Upper lobe of right lung (tissue), 1 donor: ENCODE measurements around the gene CNTNAP2. TPM values are rescaled to one million over a fixed set of nuclear protein-coding genes. Genes with fewer than 3 reads are reported as not detected.

Source experiments
- ATAC-seq: fragments of 200-7000 bp; cut with Tn5 transposase; one replicate; pipeline ENCODE4 v1.9.1; 2020; ENCODE audit warnings: mild to moderate bottlenecking, moderate library complexity
- DNase-seq: peaks from one replicate; pipeline ENCODE4 v3.0.0-alpha.2; 2020
- H3K27ac ChIP-seq: fragments of 200-600 bp; one replicate; pipeline ENCODE4 v1.8.0; 2022
- H3K27me3 ChIP-seq: fragments of 200-600 bp; one replicate; pipeline ENCODE4 v1.8.0; 2022; ENCODE audit warnings: mild to moderate bottlenecking
- H3K36me3 ChIP-seq: fragments of 200-600 bp; one replicate; pipeline ENCODE4 v1.8.0; 2022
- H3K4me1 ChIP-seq: fragments of 200-600 bp; one replicate; pipeline ENCODE4 v1.8.0; 2022
- H3K4me3 ChIP-seq: fragments of 200-600 bp; one replicate; pipeline ENCODE4 v1.8.0; 2022; ENCODE audit warnings: mild to moderate bottlenecking
- H3K9me3 ChIP-seq: fragments of 200-600 bp; one replicate; pipeline ENCODE4 v1.8.0; 2022
- intact Hi-C: fragments of 100-400 bp; cut with DNase I; formaldehyde crosslinking; loops from one replicate; pipeline ENCODE4 v1.11.0; 2022
- total RNA-seq: library from RNA; stranded (reverse); fragmentation: NEBNext Ultra II Directional; extraction: Animal tissue kit (Norgen Biotek cat#: 25700); gene quantifications from one replicate; pipeline ENCODE4 v1.2.1, GENCODE V29; 2021
- TF ChIP-seq, protein P1 (sequence below): fragments of 200-600 bp; IDR thresholded peaks from one replicate; pipeline ENCODE4 v1.8.0; 2022; ENCODE audit warnings: antibody characterized with exemption
- donor health status: DM: no; HTN: yes; CAD: no; lungs with severe emphysema.

The CNTNAP2 gene
- total RNA-seq, 1 donor from 2014 or later = 0.41 TPM

DNA sequence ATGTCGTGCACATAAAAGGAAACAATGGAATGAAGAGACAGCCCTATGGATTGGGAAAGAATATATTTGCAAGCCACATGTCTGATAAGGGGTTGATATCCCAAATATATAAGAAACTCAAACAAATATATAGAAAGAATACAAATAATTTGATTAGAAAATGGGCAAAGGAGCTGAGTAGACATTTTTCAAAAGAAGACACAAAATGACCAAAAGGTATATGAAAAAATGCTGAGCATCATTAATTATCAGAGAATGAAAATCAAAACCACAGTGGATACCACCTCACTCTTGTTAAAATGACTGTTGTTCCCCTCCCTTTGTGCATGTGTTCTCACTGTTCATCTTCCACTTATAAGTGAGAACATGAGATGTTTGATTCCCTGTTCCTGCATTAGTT is 175.3 kb downstream of the CNTNAP2 start:
- ATAC-seq (no peak), DNase-seq (no peak)
- no peaks in the 10 kb centered on the region for H3K27me3 ChIP-seq
- no peaks in the 10 kb centered on the region for H3K9me3 ChIP-seq
- H3K27ac ChIP-seq = no peak overlapping the region
- no peak overlapping the region for H3K4me3 ChIP-seq
- intact Hi-C loops = no loop called here
- TF ChIP-seq, protein P1, sequence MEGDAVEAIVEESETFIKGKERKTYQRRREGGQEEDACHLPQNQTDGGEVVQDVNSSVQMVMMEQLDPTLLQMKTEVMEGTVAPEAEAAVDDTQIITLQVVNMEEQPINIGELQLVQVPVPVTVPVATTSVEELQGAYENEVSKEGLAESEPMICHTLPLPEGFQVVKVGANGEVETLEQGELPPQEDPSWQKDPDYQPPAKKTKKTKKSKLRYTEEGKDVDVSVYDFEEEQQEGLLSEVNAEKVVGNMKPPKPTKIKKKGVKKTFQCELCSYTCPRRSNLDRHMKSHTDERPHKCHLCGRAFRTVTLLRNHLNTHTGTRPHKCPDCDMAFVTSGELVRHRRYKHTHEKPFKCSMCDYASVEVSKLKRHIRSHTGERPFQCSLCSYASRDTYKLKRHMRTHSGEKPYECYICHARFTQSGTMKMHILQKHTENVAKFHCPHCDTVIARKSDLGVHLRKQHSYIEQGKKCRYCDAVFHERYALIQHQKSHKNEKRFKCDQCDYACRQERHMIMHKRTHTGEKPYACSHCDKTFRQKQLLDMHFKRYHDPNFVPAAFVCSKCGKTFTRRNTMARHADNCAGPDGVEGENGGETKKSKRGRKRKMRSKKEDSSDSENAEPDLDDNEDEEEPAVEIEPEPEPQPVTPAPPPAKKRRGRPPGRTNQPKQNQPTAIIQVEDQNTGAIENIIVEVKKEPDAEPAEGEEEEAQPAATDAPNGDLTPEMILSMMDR = no peak
- no peaks in the 10 kb centered on the region for H3K36me3 ChIP-seq
- H3K4me1 ChIP-seq = no peaks in the 10 kb centered on the region

DNA sequence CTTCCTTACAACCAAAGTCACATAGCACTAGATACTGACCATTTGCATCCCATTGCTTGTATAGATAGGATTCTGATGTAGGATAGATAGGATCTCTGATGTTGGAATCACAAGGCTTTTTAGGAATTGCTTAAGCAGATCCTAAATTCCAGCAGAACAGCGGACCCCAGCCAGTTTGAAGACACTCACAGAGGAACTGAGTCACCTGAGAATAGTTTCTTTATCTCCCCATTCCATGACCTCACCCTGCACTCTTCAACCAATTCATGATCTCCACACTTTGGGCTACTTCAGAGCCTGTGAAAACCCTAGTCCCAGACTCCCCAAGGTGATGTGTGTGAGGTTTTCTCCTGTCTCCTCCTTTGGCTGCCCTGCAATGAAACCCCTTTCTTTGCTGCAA is 179.4 kb downstream of the CNTNAP2 start:
- H3K36me3 ChIP-seq = no peaks in the 10 kb centered on the region
- no peak for ATAC-seq
- H3K9me3 ChIP-seq = no peaks in the 10 kb centered on the region
- H3K27me3 ChIP-seq = no peaks in the 10 kb centered on the region
- no peaks in the 10 kb centered on the region for H3K4me1 ChIP-seq
- DNase-seq = no peak
- no peak overlapping the region for H3K27ac ChIP-seq
- no peak overlapping the region for H3K4me3 ChIP-seq
- TF ChIP-seq, protein P1 = no peak
- intact Hi-C loops = no loop called here

DNA sequence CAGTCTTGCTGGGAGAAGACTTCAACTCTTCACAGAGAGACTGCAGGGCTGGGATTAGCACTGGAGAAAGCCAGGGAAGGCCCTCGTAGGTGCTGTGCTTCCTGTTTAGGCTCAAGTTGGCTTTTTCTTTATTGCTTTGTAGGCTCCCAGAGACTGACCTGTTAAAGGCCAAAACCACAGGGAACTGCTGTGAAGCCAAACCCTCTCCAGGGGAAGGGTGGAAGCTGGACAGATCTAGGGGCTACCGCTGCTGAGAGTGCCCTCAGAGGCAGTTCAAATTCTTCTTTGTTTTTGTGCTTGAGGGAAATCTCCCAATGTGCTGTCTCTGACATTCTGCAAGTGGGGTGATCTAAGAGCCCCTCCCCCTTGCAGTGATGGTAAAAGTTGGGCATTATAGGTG is 198.4 kb downstream of the CNTNAP2 start:
- Histone ChIP-seq H3K27ac (no peak overlapping the region), H3K4me1 (no peaks in the 10 kb centered on the region), H3K27me3 (no peaks in the 10 kb centered on the region), H3K36me3 (no peaks in the 10 kb centered on the region), H3K9me3 (no peaks in the 10 kb centered on the region), H3K4me3 (no peak overlapping the region)
- TF ChIP-seq, protein P1 = no peak
- no peak for DNase-seq
- intact Hi-C loops = no loop called here
- no peak for ATAC-seq

- H3K27me3 ChIP-seq = no peaks in the 10 kb centered on the region
- no peak for ATAC-seq
- no peaks in the 10 kb centered on the region for H3K36me3 ChIP-seq
- intact Hi-C loops = no loop called here
- no peaks in the 10 kb centered on the region for H3K9me3 ChIP-seq
- TF ChIP-seq, protein P1 = no peak
- no peak for DNase-seq
- H3K27ac ChIP-seq = no peak overlapping the region
- no peak overlapping the region for H3K4me3 ChIP-seq
- no peaks in the 10 kb centered on the region for H3K4me1 ChIP-seq
Observed at GRCh38 chr7:146319629-146320028, 203.0 kb downstream of the CNTNAP2 start.

GRCh38 chr7:146321301-146321700 is 204.7 kb downstream of the CNTNAP2 start:
- ATAC-seq = no peak
- H3K9me3 ChIP-seq = no peaks in the 10 kb centered on the region

More at GRCh38 chr7:146321301-146321700, 204.7 kb downstream of the CNTNAP2 start:
- Histone ChIP-seq H3K27ac (no peak overlapping the region), H3K36me3 (no peaks in the 10 kb centered on the region), H3K27me3 (no peaks in the 10 kb centered on the region), H3K4me1 (no peaks in the 10 kb centered on the region), H3K4me3 (no peak overlapping the region)
- intact Hi-C loops = no loop called here
- TF ChIP-seq, protein P1 = no peak
- no peak for DNase-seq
